Neural progenitor cell (in vitro differentiated cells): Measurements from ENCODE around the gene PITPNM3.

Source experiments
- EZH2 ChIP-seq: fragments of 200-600 bp; sonication (generic); IDR thresholded peaks from 2 replicates; pipeline ENCODE4 v1.6.1; 2017; ENCODE audit warnings: antibody characterized with exemption, mild to moderate bottlenecking, moderate library complexity
- EZH2phosphoT487 ChIP-seq: fragments of 200-600 bp; sonication (generic); IDR thresholded peaks from 2 replicates; pipeline ENCODE4 v1.6.1; 2017; ENCODE audit warnings: antibody characterized with exemption
- TF ChIP-seq, protein P1 (sequence below): fragments of 200-600 bp; sonication (generic); IDR thresholded peaks from 2 replicates; pipeline ENCODE4 v1.5.1; 2017; ENCODE audit warnings: antibody characterized with exemption, mild to moderate bottlenecking

DNA sequence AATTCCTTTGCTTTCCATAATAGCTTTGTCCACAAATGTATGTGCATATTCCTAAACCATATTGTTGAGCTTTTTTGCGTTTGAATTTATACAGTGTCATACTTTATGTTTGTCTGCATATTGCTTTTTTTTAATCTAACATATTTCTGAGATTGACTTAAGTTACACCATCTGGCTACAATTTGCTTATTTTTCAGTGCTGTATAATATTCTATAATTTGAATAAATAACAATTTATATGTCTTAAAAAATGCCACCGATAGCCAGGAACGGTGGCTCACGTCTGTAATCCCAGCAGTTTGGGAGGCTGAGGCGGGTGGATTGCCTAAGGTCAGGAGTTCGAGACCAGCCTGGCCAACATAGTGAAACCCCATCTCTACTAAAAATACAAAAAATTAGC, 113.6 kb downstream of the PITPNM3 start:
- TF ChIP-seq, protein P1, sequence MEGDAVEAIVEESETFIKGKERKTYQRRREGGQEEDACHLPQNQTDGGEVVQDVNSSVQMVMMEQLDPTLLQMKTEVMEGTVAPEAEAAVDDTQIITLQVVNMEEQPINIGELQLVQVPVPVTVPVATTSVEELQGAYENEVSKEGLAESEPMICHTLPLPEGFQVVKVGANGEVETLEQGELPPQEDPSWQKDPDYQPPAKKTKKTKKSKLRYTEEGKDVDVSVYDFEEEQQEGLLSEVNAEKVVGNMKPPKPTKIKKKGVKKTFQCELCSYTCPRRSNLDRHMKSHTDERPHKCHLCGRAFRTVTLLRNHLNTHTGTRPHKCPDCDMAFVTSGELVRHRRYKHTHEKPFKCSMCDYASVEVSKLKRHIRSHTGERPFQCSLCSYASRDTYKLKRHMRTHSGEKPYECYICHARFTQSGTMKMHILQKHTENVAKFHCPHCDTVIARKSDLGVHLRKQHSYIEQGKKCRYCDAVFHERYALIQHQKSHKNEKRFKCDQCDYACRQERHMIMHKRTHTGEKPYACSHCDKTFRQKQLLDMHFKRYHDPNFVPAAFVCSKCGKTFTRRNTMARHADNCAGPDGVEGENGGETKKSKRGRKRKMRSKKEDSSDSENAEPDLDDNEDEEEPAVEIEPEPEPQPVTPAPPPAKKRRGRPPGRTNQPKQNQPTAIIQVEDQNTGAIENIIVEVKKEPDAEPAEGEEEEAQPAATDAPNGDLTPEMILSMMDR, result no peak
- no peak for TF ChIP-seq EZH2phosphoT487
- TF ChIP-seq EZH2, result no peak
